ENCODE measurements around the gene SDHC. TPM values are rescaled to one million over a fixed set of nuclear protein-coding genes. Genes with fewer than 3 reads are reported as not detected.
A peak's percentile ranks its signal among the peaks of the same experiment; 100 is the strongest.
"Not testable (repeated sequence)": the region's sequence is repeated elsewhere in the genome, so short reads cannot be mapped to it uniquely, and the experiment has no call there.

SDHC gene
- total RNA-seq, 1 experiment from 2014 or later, result 204 TPM

- intact Hi-C loops (cut with micrococcal nuclease), result loop anchor here (1.0 to 2.0 kb wide), 2 partner anchors 69 to 86 kb away; no protein-coding TSS in a partner anchor
- no peak for DNase-seq (ENCODE audit: unreplicated experiment)
- CTCF ChIA-PET, result interaction anchor here (0.6 to 3.5 kb wide), 15 partner anchors 10 to 423 kb away, joined by 3 to 41 read pairs (median 5); partner anchors contain the start of gene TOMM40L
- Mint-ChIP-seq H3K9me3 (ENCODE audit: unreplicated experiment) (no peaks in the 10 kb centered on the region), H3K4me3 (ENCODE audit: unreplicated experiment) (peak overlapping the region; percentile 97), H3K36me3 (ENCODE audit: insufficient read depth, unreplicated experiment) (peaks cover 14% of the 10 kb centered on the region), H3K4me1 (ENCODE audit: insufficient read depth, unreplicated experiment) (peaks cover 13% of the 10 kb centered on the region), H3K27ac (ENCODE audit: low read depth, unreplicated experiment) (peak overlapping the region; percentile 100), H3K27me3 (ENCODE audit: insufficient read depth, unreplicated experiment) (no peaks in the 10 kb centered on the region)
- TF ChIP-seq CTCF (IDR thresholded peaks at IDR 0.05; ENCODE audit: unreplicated experiment), result no peak
- POLR2A ChIA-PET, result interaction anchor here (0.6 to 3.6 kb wide), 49 partner anchors 8 to 1286 kb away, joined by 3 to 61 read pairs (median 4); partner anchors contain the start of genes ADAMTS4, APOA2, B4GALT3 and DUSP12
- BruUV-seq (replicated peaks), result TSS peak; percentile 94
These were observed 504 bp upstream of the SDHC start for GRCh38 chr1:161313554-161314200.

GRCh38 chr1:161315841-161316674 is 1.9 kb downstream of the SDHC start:
- BruUV-seq (replicated peaks); H3K27me3 Mint-ChIP-seq (ENCODE audit: insufficient read depth, unreplicated experiment); DNase-seq (ENCODE audit: unreplicated experiment); H3K9me3 Mint-ChIP-seq (ENCODE audit: unreplicated experiment); H3K4me3 Mint-ChIP-seq (ENCODE audit: unreplicated experiment): not testable (repeated sequence)
- peaks cover 28% of the 10 kb centered on the region for H3K36me3 Mint-ChIP-seq (ENCODE audit: insufficient read depth, unreplicated experiment)
- CTCF ChIA-PET, result interaction anchor here (1.8 to 3.5 kb wide), 3 partner anchors 8 to 89 kb away, joined by 7 to 41 read pairs (median 13); partner anchors contain the start of gene TOMM40L
- POLR2A ChIA-PET, result interaction anchor here (0.6 to 3.6 kb wide), 7 partner anchors 16 to 149 kb away, joined by 3 to 61 read pairs (median 14); partner anchors contain the start of genes APOA2, NDUFS2 and TOMM40L
- intact Hi-C loops (cut with micrococcal nuclease), result loop anchor here (2.0 kb wide), 1 partner anchor 67 kb away; no protein-coding TSS in a partner anchor
- peak overlapping the region; percentile 100 for H3K27ac Mint-ChIP-seq (ENCODE audit: low read depth, unreplicated experiment)
- peaks cover 13% of the 10 kb centered on the region for H3K4me1 Mint-ChIP-seq (ENCODE audit: insufficient read depth, unreplicated experiment)

DNA sequence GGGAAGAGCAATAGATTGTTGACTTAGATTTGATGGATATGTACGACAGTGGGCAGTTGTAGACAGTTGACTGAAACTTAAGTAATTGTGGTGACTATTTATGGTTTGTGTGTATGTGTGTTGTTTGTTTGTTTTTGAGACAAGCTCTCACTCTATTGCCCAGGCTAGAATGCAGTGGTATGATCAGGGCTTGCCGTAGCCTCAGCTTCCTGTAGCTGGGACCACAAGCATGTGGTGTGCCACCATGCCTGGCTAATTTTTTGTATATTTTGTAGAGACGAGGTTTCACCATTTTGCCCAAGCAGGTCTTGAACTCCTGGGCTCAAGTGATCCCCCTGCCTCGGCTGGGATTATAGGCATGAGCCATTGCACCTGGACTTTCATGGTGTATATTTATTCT is 9.8 kb downstream of the SDHC start:
- Mint-ChIP-seq H3K36me3 (ENCODE audit: insufficient read depth, unreplicated experiment) (peaks cover 79% of the 10 kb centered on the region), H3K9me3 (ENCODE audit: unreplicated experiment) (no peaks in the 10 kb centered on the region), H3K27me3 (ENCODE audit: insufficient read depth, unreplicated experiment) (no peaks in the 10 kb centered on the region), H3K4me3 (ENCODE audit: unreplicated experiment) (no peak overlapping the region), H3K4me1 (ENCODE audit: insufficient read depth, unreplicated experiment) (no peaks in the 10 kb centered on the region), H3K27ac (ENCODE audit: low read depth, unreplicated experiment) (no peak overlapping the region)
- intact Hi-C loops (cut with micrococcal nuclease), result no loop called here
- ChIA-PET POLR2A (interaction anchor here (2.5 kb wide), 1 partner anchor 9 kb away, joined by 15 read pairs; the partner anchor contains the start of gene SDHC), CTCF (interaction anchor here (1.0 to 3.1 kb wide), 4 partner anchors 9 to 99 kb away, joined by 3 to 13 read pairs (median 4); partner anchors contain the start of genes SDHC and TOMM40L)
- no TSS peak for BruUV-seq (replicated peaks)
- DNase-seq (ENCODE audit: unreplicated experiment), result no peak
- TF ChIP-seq CTCF (IDR thresholded peaks at IDR 0.05; ENCODE audit: unreplicated experiment), result no peak

DNA sequence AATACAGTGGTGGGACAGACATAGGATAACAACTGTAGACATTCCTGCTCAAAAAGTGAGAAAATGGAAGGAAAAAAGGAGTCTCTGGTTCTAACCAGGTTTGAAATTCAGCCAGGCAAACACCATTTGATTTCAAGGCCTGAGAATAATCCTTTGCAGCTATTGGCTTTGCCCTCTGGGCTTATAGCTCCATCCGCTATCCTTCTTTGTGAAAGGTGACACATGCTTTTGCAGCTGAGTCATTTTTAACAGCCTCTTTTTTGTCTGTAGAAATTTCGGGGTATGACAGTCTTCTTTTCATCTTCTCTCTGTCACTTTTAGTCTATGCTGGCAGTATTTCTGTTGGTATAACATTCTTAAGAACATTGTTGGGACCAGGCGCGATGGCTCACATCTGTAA is 16.2 kb downstream of the SDHC start:
- ChIA-PET POLR2A (interaction anchor here (0.9 to 1.2 kb wide), 4 partner anchors 9 to 49 kb away, joined by 3 to 5 read pairs (median 4); no protein-coding TSS in a partner anchor), CTCF (interaction anchor here (0.6 to 1.2 kb wide), 4 partner anchors 18 to 85 kb away, joined by 3 to 4 read pairs (median 4); no protein-coding TSS in a partner anchor)
- Mint-ChIP-seq H3K4me3 (ENCODE audit: unreplicated experiment) (no peak overlapping the region), H3K4me1 (ENCODE audit: insufficient read depth, unreplicated experiment) (peaks cover 10% of the 10 kb centered on the region), H3K27ac (ENCODE audit: low read depth, unreplicated experiment) (peak overlapping the region; percentile 41), H3K27me3 (ENCODE audit: insufficient read depth, unreplicated experiment) (no peaks in the 10 kb centered on the region), H3K36me3 (ENCODE audit: insufficient read depth, unreplicated experiment) (peaks cover 86% of the 10 kb centered on the region), H3K9me3 (ENCODE audit: unreplicated experiment) (no peaks in the 10 kb centered on the region)
- intact Hi-C loops (cut with micrococcal nuclease), result no loop called here
- no peak for TF ChIP-seq CTCF (IDR thresholded peaks at IDR 0.05; ENCODE audit: unreplicated experiment)
- BruUV-seq (replicated peaks), result no TSS peak
- DNase-seq (ENCODE audit: unreplicated experiment), result peak; percentile 75

All from MCF 10A (cell line).